A549 (cell line): ENCODE results near the gene TBC1D8.

Source experiments
- CTCF ChIP-seq: fragments of >200 bp; sonication (Bioruptor Twin); formaldehyde crosslinking; IDR thresholded peaks from 3 replicates; pipeline ENCODE4 v1.5.1; 2016
- EP300 ChIP-seq, 2 experiments: fragments of >200 bp; sonication (Bioruptor Twin); formaldehyde crosslinking; IDR thresholded peaks; 2 replicates in 1 of 2; 3 replicates in 1 of 2; pipeline ENCODE4 v1.6.1; 2016 to 2017
- MAFK ChIP-seq: fragments of 450-650 bp; IDR thresholded peaks from 2 replicates; pipeline ENCODE4 v1.6.1; 2014; ENCODE audit not compliant: partially characterized antibody
- MYC ChIP-seq: IDR thresholded peaks from 2 replicates; pipeline ENCODE4 v1.6.1; 2012; ENCODE audit warnings: mild to moderate bottlenecking, inconsistent platforms, low read length, improper control_type of control experiment, borderline replicate concordance
- NR3C1 ChIP-seq: fragments of >200 bp; sonication (Bioruptor Twin); formaldehyde crosslinking; IDR thresholded peaks from 3 replicates; pipeline ENCODE4 v1.6.1; 2017
- POLR2A ChIP-seq: IDR thresholded peaks from 2 replicates; pipeline ENCODE4 v1.6.1; 2012; ENCODE audit warnings: mild to moderate bottlenecking, low read length
- RNF2 ChIP-seq: fragments of 200-600 bp; sonication (generic); IDR thresholded peaks from 2 replicates; pipeline ENCODE4 v1.6.1; 2016; ENCODE audit warnings: low read depth, mild to moderate bottlenecking, antibody characterized with exemption, moderate library complexity, borderline replicate concordance
- SMC3 ChIP-seq: fragments of >200 bp; sonication (Bioruptor Twin); formaldehyde crosslinking; IDR thresholded peaks from 3 replicates; pipeline ENCODE4 v1.6.1; 2018; ENCODE audit warnings: inconsistent platforms
- TP53 ChIP-seq: fragments of 250-450 bp; sonication (Bioruptor Pico); IDR thresholded peaks from 2 replicates; pipeline ENCODE4 v1.5.0; 2021; ENCODE audit warnings: mild to moderate bottlenecking, moderate library complexity
- TF ChIP-seq, protein P1 (sequence below): IDR thresholded peaks from 2 replicates; pipeline ENCODE4 v1.6.1; 2012; ENCODE audit warnings: low read depth, borderline replicate concordance
- TF ChIP-seq, protein P2 (sequence below): fragments of 150-350 bp; IDR thresholded peaks from 2 replicates; pipeline ENCODE4 v1.6.1; 2014; ENCODE audit warnings: low read depth, mild to moderate bottlenecking, low read length

DNA sequence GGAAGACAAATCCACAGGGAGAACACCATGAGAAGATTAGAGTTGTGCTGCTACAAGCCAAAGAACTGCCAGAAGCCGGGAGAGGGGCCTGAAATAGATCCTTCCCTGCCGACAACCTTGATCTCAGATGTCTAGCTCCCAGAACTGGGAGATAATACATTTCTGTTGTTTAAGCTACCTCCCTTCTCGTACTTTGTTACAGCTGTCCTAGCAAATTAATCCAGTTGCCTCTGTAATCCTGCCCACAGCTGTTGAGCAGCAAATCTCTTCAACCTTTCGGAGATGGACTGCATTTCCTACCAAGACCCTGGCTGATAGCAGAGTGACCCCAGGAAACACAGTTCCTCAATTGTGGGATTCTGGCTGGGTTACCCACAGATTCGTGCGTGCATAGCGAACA lies 2.6 kb upstream of the TBC1D8 start:
- no peak for TF ChIP-seq CTCF
- no peak for TF ChIP-seq TP53
- no peak for TF ChIP-seq NR3C1
- no peak for TF ChIP-seq MYC
- TF ChIP-seq EP300 (IDR thresholded peaks at IDR 0.05) = no peak
- TF ChIP-seq, protein P1, sequence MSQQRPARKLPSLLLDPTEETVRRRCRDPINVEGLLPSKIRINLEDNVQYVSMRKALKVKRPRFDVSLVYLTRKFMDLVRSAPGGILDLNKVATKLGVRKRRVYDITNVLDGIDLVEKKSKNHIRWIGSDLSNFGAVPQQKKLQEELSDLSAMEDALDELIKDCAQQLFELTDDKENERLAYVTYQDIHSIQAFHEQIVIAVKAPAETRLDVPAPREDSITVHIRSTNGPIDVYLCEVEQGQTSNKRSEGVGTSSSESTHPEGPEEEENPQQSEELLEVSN = no peak
- TF ChIP-seq POLR2A = no peak
- TF ChIP-seq, protein P2, sequence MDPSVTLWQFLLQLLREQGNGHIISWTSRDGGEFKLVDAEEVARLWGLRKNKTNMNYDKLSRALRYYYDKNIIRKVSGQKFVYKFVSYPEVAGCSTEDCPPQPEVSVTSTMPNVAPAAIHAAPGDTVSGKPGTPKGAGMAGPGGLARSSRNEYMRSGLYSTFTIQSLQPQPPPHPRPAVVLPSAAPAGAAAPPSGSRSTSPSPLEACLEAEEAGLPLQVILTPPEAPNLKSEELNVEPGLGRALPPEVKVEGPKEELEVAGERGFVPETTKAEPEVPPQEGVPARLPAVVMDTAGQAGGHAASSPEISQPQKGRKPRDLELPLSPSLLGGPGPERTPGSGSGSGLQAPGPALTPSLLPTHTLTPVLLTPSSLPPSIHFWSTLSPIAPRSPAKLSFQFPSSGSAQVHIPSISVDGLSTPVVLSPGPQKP = no peak
- TF ChIP-seq RNF2 = no peak
- no peak for TF ChIP-seq MAFK
- TF ChIP-seq SMC3 = no peak
